GM23338 (cell line): ENCODE data around the gene CKLF. TPM values are rescaled to one million over a fixed set of nuclear protein-coding genes. Genes with fewer than 3 reads are reported as not detected.
A peak's percentile ranks its signal among the peaks of the same experiment; 100 is the strongest.

Source experiments
- ATAC-seq: fragments of 200-7000 bp; cut with Tn5 transposase; 3 replicates; pipeline ENCODE4 v1.9.1; 2020
- DNase-seq: peaks from one replicate; pipeline ENCODE4 v3.0.0-alpha.2; 2015; ENCODE audit warnings: low spot score
- H2AFZ ChIP-seq: fragments of 200-600 bp; sonication (generic); 2 replicates; pipeline ENCODE4 v1.8.0; 2016; ENCODE audit warnings: antibody characterized with exemption, mild to moderate bottlenecking, moderate library complexity
- H3F3A ChIP-seq: fragments of 200-600 bp; sonication (generic); replicated peaks from 2 replicates; pipeline ENCODE4 v1.8.0; 2017; ENCODE audit warnings: antibody characterized with exemption, mixed run types, low read depth
- H3K27ac ChIP-seq: fragments of 200-600 bp; sonication (generic); 2 replicates; pipeline ENCODE4 v1.6.1; 2016; ENCODE audit warnings: low read depth
- H3K27me3 ChIP-seq: fragments of 200-600 bp; sonication (generic); 2 replicates; pipeline ENCODE4 v1.8.0; 2016; ENCODE audit warnings: mild to moderate bottlenecking, mixed run types, moderate library complexity; ENCODE audit not compliant: insufficient read depth
- H3K36me3 ChIP-seq: fragments of 200-600 bp; sonication (generic); 2 replicates; pipeline ENCODE4 v1.8.0; 2016; ENCODE audit warnings: mild to moderate bottlenecking; ENCODE audit not compliant: insufficient read depth
- H3K4me1 ChIP-seq: fragments of 200-600 bp; sonication (generic); 2 replicates; pipeline ENCODE4 v1.8.0; 2016; ENCODE audit warnings: mild to moderate bottlenecking, moderate library complexity; ENCODE audit not compliant: insufficient read depth
- H3K4me2 ChIP-seq: fragments of 200-600 bp; sonication (generic); 2 replicates; pipeline ENCODE4 v1.7.1; 2017; ENCODE audit warnings: mixed run types
- H3K4me3 ChIP-seq: fragments of 200-600 bp; sonication (generic); 2 replicates; pipeline ENCODE4 v1.6.1; 2016; ENCODE audit warnings: mixed run types
- H3K79me2 ChIP-seq: fragments of 200-600 bp; sonication (generic); replicated peaks from 2 replicates; pipeline ENCODE4 v1.8.0; 2017; ENCODE audit warnings: mild to moderate bottlenecking; ENCODE audit not compliant: insufficient read depth
- H3K9me2 ChIP-seq: fragments of 200-600 bp; sonication (generic); 2 replicates; pipeline ENCODE4 v1.8.0; 2017; ENCODE audit not compliant: insufficient read depth
- H4K20me1 ChIP-seq: fragments of 200-600 bp; sonication (generic); replicated peaks from 2 replicates; pipeline ENCODE4 v1.8.0; 2017; ENCODE audit warnings: mild to moderate bottlenecking; ENCODE audit not compliant: insufficient read depth
- H3K27ac Mint-ChIP-seq: 2 replicates; pipeline ENCODE4 v1.8.0; 2020; ENCODE audit warnings: inconsistent platforms, mild to moderate bottlenecking, moderate library complexity, mixed read lengths
- H3K27me3 Mint-ChIP-seq: 3 replicates; pipeline ENCODE4 v1.8.0; 2022; ENCODE audit warnings: low read depth, mild to moderate bottlenecking, moderate library complexity, mixed read lengths, inconsistent platforms; ENCODE audit not compliant: insufficient read depth, poor library complexity
- H3K36me3 Mint-ChIP-seq: 3 replicates; pipeline ENCODE4 v1.8.0; 2021; ENCODE audit warnings: low read depth, mild to moderate bottlenecking, inconsistent platforms, moderate library complexity, mixed read lengths
- H3K4me1 Mint-ChIP-seq: 3 replicates; pipeline ENCODE4 v1.8.0; 2020; ENCODE audit warnings: mild to moderate bottlenecking, inconsistent platforms, mixed read lengths
- H3K4me3 Mint-ChIP-seq: 3 replicates; pipeline ENCODE4 v1.8.0; 2021; ENCODE audit warnings: moderate library complexity, mild to moderate bottlenecking, inconsistent platforms, mixed read lengths
- H3K9me3 Mint-ChIP-seq: 3 replicates; pipeline ENCODE4 v1.8.0; 2020; ENCODE audit warnings: moderate library complexity, mild to moderate bottlenecking, inconsistent platforms, mixed read lengths
- CREB1 ChIP-seq: fragments of 250-450 bp; sonication (Bioruptor Pico); IDR thresholded peaks from 2 replicates; pipeline ENCODE4 v1.5.0; 2020; ENCODE audit warnings: low read depth, mild to moderate bottlenecking, moderate library complexity
- CTCF ChIP-seq, 2 experiments: fragments of 200-600 bp in 1 of 2; sonication (generic) in 1 of 2; conservative IDR thresholded peaks; 2 replicates each; pipeline versions ENCODE4 v1.5.1 to v1.6.1; 2016 to 2017; ENCODE audit warnings: antibody characterized with exemption in 2 of 2, low read depth in 2 of 2, mild to moderate bottlenecking in 2 of 2, moderate library complexity in 1 of 2
- ETS1 ChIP-seq: IDR thresholded peaks from 2 replicates; pipeline ENCODE4 v1.6.1; 2016; ENCODE audit warnings: antibody characterized with exemption
- JUNB ChIP-seq: IDR thresholded peaks from one replicate; pipeline ENCODE4 v1.6.1; 2016; ENCODE audit warnings: antibody characterized with exemption; ENCODE audit not compliant: unreplicated experiment
- NANOG ChIP-seq: IDR thresholded peaks from 2 replicates; pipeline ENCODE4 v1.6.1; 2016; ENCODE audit warnings: antibody characterized with exemption, borderline replicate concordance
- POLR2AphosphoS5 ChIP-seq: IDR thresholded peaks from 2 replicates; pipeline ENCODE4 v1.6.1; 2016; ENCODE audit warnings: antibody characterized with exemption, low read depth
- REST ChIP-seq: IDR thresholded peaks from one replicate; pipeline ENCODE4 v1.6.1; 2018; ENCODE audit warnings: antibody characterized with exemption; ENCODE audit not compliant: unreplicated experiment
- ZNF114 ChIP-seq: fragments of 250-450 bp; sonication (Bioruptor Pico); IDR thresholded peaks from 2 replicates; pipeline ENCODE4 v1.5.0; 2020; ENCODE audit warnings: mild to moderate bottlenecking, moderate library complexity
- ZNF462 ChIP-seq: fragments of 250-450 bp; sonication (Bioruptor Pico); IDR thresholded peaks from 2 replicates; pipeline ENCODE4 v1.5.0; 2020; ENCODE audit warnings: mild to moderate bottlenecking, moderate library complexity
- polyA plus RNA-seq: library from polyadenylated mRNA; unstranded; fragments of >200 nt; fragmentation: Nextera tagmentation; extraction: Ambion mirVana; gene quantifications from 2 replicates; pipeline ENCODE4 v1.2.1, GENCODE V29; 2016
- total RNA-seq: library from RNA; depleted of rRNA; stranded (reverse); fragments of >200 nt; shearing (Covaris generic); gene quantifications from 2 replicates; pipeline ENCODE4 v1.2.3, GENCODE V29; 2014

The CKLF gene
- total and polyA plus RNA-seq, 2 experiments from 2014 or later: 25.5 to 60.0 TPM

GRCh38 chr16:66539623-66540469 is 12.5 kb upstream of the CKLF start (continued):
- TF ChIP-seq POLR2AphosphoS5 (no peak), JUNB (no peak), NANOG (no peak), REST (no peak), CREB1 (no peak), CTCF (conservative IDR thresholded peaks at IDR 0.05; ENCODE audit: low read depth in 2 of 2) (no peak), ZNF114 (CRISPR knock-in tag) (no peak), ETS1 (no peak)

- H3K4me2 ChIP-seq: peak overlapping the region; percentile 40
- no peaks in the 10 kb centered on the region for H3F3A ChIP-seq
- no peak overlapping the region; the same call in 2 of the 3 replicates for H3K4me3 Mint-ChIP-seq
- no peaks in the 10 kb centered on the region for H3K27me3 ChIP-seq
- H3K27ac Mint-ChIP-seq: peak overlapping the region; percentile 10
- no peaks in the 10 kb centered on the region for H3K79me2 ChIP-seq
- H2AFZ ChIP-seq: 0 out of 2 replicates have a peak overlapping the region, but pooled peaks have one; percentile 19
- H4K20me1 ChIP-seq: no peaks in the 10 kb centered on the region
- no peaks in the 10 kb centered on the region for H3K9me3 Mint-ChIP-seq
- H3K27ac ChIP-seq: peak overlapping the region; percentile 67; the same call in 1 of the 2 replicates
- ATAC-seq (peak; percentile 50), DNase-seq (peak; percentile 19)
- H3K27me3 Mint-ChIP-seq: peaks cover 4% of the 10 kb centered on the region
- no peaks in the 10 kb centered on the region; the same call in 2 of the 3 replicates for H3K36me3 Mint-ChIP-seq
- no peaks in the 10 kb centered on the region for H3K9me2 ChIP-seq
- H3K36me3 ChIP-seq: no peaks in the 10 kb centered on the region
- no peak overlapping the region for H3K4me3 ChIP-seq
- H3K4me1 Mint-ChIP-seq: peaks cover 12% of the 10 kb centered on the region
- peaks cover 16% of the 10 kb centered on the region for H3K4me1 ChIP-seq
- TF ChIP-seq ZNF462 (CRISPR knock-in tag): no peak
Observed at GRCh38 chr16:66541388-66542355, 10.7 kb upstream of the CKLF start.
